ENCODE data around the gene JPH4.
"Not testable (repeated sequence)": the region's sequence is repeated elsewhere in the genome, so short reads cannot be mapped to it uniquely, and the experiment has no call there.

Gene JPH4

GRCh38 chr14:23600806-23601205, 22.2 kb upstream of the JPH4 start:
- no peaks in the 10 kb centered on the region for H4K20me1 ChIP-seq (ENCODE audit: control insufficient read depth, insufficient read depth, low read depth, low read length)
- no peaks in the 10 kb centered on the region for H3K4me1 ChIP-seq (ENCODE audit: control insufficient read depth, low read length)
- H3F3A ChIP-seq (ENCODE audit: control insufficient read depth, insufficient read depth) = no peaks in the 10 kb centered on the region
- H3K79me2 ChIP-seq (ENCODE audit: control insufficient read depth, low read length) = no peaks in the 10 kb centered on the region
- no peaks in the 10 kb centered on the region for H3K27me3 ChIP-seq (ENCODE audit: control insufficient read depth, low read length)
- H3K4me2 ChIP-seq (ENCODE audit: low read length) = no peak overlapping the region
- no peaks in the 10 kb centered on the region for H3K9me2 ChIP-seq (replicated peaks; ENCODE audit: control insufficient read depth, low read length)
- H3K4me3 ChIP-seq (ENCODE audit: low read length) = no peak overlapping the region
- no peak overlapping the region for H3K27ac ChIP-seq (ENCODE audit: low read depth, low read length)
- TF ChIP-seq CTCF (IDR thresholded peaks at IDR 0.05; ENCODE audit: low read depth, low read length, poor library complexity, severe bottlenecking) (no peak), EZH2phosphoT487 (IDR thresholded peaks at IDR 0.05; ENCODE audit: borderline replicate concordance, low read length) (no peak)
- H3K36me3 ChIP-seq (ENCODE audit: control insufficient read depth, low read length) = no peaks in the 10 kb centered on the region
- H3K9me3 ChIP-seq (ENCODE audit: control insufficient read depth, insufficient read depth, low read length) = no peaks in the 10 kb centered on the region

- Histone ChIP-seq H3K9me2 (replicated peaks; ENCODE audit: control insufficient read depth, low read length) (no peaks in the 10 kb centered on the region), H3K4me3 (ENCODE audit: low read length) (no peak overlapping the region), H3K27me3 (ENCODE audit: control insufficient read depth, low read length) (no peaks in the 10 kb centered on the region), H4K20me1 (ENCODE audit: control insufficient read depth, insufficient read depth, low read depth, low read length) (no peaks in the 10 kb centered on the region), H3K79me2 (ENCODE audit: control insufficient read depth, low read length) (no peaks in the 10 kb centered on the region), H3K27ac (ENCODE audit: low read depth, low read length) (no peak overlapping the region), H3F3A (ENCODE audit: control insufficient read depth, insufficient read depth) (no peaks in the 10 kb centered on the region), H3K36me3 (ENCODE audit: control insufficient read depth, low read length) (no peaks in the 10 kb centered on the region), H3K4me2 (ENCODE audit: low read length) (no peak overlapping the region), H3K9me3 (ENCODE audit: control insufficient read depth, insufficient read depth, low read length) (no peaks in the 10 kb centered on the region), H3K4me1 (ENCODE audit: control insufficient read depth, low read length) (no peaks in the 10 kb centered on the region)
- TF ChIP-seq EZH2phosphoT487 (IDR thresholded peaks at IDR 0.05; ENCODE audit: borderline replicate concordance, low read length) (no peak), CTCF (IDR thresholded peaks at IDR 0.05; ENCODE audit: low read depth, low read length, poor library complexity, severe bottlenecking) (no peak)
These were observed 21.7 kb upstream of the JPH4 start for GRCh38 chr14:23600322-23600707.

GRCh38 chr14:23594191-23594590, 15.6 kb upstream of the JPH4 start:
- not testable (repeated sequence) for H3K4me2 ChIP-seq (ENCODE audit: low read length); H3K79me2 ChIP-seq (ENCODE audit: control insufficient read depth, low read length); H3K27me3 ChIP-seq (ENCODE audit: control insufficient read depth, low read length); H3K9me3 ChIP-seq (ENCODE audit: control insufficient read depth, insufficient read depth, low read length); H4K20me1 ChIP-seq (ENCODE audit: control insufficient read depth, insufficient read depth, low read depth, low read length); H3K36me3 ChIP-seq (ENCODE audit: control insufficient read depth, low read length); H3F3A ChIP-seq (ENCODE audit: control insufficient read depth, insufficient read depth); H3K27ac ChIP-seq (ENCODE audit: low read depth, low read length); H3K9me2 ChIP-seq (replicated peaks; ENCODE audit: control insufficient read depth, low read length); H3K4me1 ChIP-seq (ENCODE audit: control insufficient read depth, low read length); H3K4me3 ChIP-seq (ENCODE audit: low read length)

GRCh38 chr14:23590198-23590597, 11.6 kb upstream of the JPH4 start:
- TF ChIP-seq EZH2phosphoT487 (IDR thresholded peaks at IDR 0.05; ENCODE audit: borderline replicate concordance, low read length) (no peak), CTCF (IDR thresholded peaks at IDR 0.05; ENCODE audit: low read depth, low read length, poor library complexity, severe bottlenecking) (no peak)
- Histone ChIP-seq H3K36me3 (ENCODE audit: control insufficient read depth, low read length) (no peaks in the 10 kb centered on the region), H3K4me3 (ENCODE audit: low read length) (no peak overlapping the region), H3K27me3 (ENCODE audit: control insufficient read depth, low read length) (no peaks in the 10 kb centered on the region), H3K4me2 (ENCODE audit: low read length) (no peak overlapping the region), H3K4me1 (ENCODE audit: control insufficient read depth, low read length) (peaks cover 5% of the 10 kb centered on the region), H3K27ac (ENCODE audit: low read depth, low read length) (no peak overlapping the region), H3K79me2 (ENCODE audit: control insufficient read depth, low read length) (no peaks in the 10 kb centered on the region), H3K9me3 (ENCODE audit: control insufficient read depth, insufficient read depth, low read length) (no peaks in the 10 kb centered on the region), H4K20me1 (ENCODE audit: control insufficient read depth, insufficient read depth, low read depth, low read length) (no peaks in the 10 kb centered on the region), H3F3A (ENCODE audit: control insufficient read depth, insufficient read depth) (no peaks in the 10 kb centered on the region), H3K9me2 (replicated peaks; ENCODE audit: control insufficient read depth, low read length) (no peaks in the 10 kb centered on the region)
